Measurements from ENCODE around the gene CDK11B.
"Not testable (repeated sequence)": the region's sequence is repeated elsewhere in the genome, so short reads cannot be mapped to it uniquely, and the experiment has no call there.

CDK11B gene

GRCh38 chr1:1662392-1662791, 3.6 kb upstream of the CDK11B start:
- DNase-seq (ENCODE audit: low spot score), result not testable (repeated sequence)

- not testable (repeated sequence) for DNase-seq (ENCODE audit: low spot score)
Observed at GRCh38 chr1:1648265-1648664, 10.5 kb downstream of the CDK11B start.

- DNase-seq (ENCODE audit: low spot score), result not testable (repeated sequence)
Observed at GRCh38 chr1:1647567-1648241, 11.1 kb downstream of the CDK11B start.

DNA sequence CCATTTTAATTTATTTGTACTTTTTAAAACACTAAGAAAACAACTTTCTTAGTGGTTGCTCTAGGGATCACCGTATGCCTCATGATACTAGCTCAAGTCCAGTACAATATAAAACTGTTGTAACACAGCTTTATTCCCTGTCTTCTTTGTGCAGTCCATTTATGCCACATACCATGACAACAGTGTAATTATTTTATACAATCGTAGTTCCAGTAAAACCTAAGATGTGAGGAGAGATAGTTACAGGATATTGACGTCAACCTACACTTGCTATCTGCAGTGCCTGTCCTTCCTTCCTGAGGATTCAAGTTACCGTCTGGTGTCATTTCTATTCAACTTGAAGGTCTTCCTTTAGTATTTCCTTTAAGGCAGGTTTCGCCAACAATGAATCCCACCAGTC, 12.5 kb downstream of the CDK11B start:
- DNase-seq (ENCODE audit: low spot score), result not testable (repeated sequence)

DNA sequence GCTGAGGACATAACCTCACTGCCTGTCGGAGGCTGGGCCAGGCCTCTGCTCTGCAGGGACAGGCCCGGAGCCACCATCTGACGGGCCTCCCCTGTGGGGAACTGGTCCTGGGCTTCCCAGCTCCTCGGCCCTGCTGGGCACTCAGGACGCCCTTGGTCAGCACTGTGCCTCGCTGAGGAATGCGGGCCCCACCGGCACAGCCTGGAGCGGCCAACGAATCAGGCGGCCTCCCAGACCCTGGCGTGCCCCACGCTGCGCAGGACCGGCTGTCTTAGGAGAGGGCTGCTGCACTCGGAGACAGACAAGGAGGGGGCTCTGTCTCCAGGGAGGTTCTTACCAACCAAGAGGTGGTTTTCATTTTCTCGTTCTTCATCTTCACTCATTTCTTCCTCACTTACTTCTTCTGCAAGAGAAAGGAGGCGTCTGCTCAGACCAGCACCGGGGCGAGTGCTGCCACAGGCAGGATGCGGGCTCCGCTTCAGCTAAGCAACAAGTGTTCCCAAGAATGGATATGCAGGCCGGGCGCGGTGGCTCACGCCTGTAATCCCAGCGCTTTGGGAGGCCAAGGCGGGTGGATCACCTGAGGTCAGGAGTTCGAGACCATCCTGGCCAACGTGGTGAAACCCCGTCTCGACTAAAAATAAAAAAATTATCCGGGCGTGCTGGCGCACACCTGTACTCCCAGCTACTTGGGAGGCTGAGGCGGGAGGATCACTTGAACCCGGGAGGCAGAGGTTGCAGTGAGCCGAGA, 17.9 kb downstream of the CDK11B start:
- DNase-seq (ENCODE audit: low spot score), result not testable (repeated sequence)

- DNase-seq (ENCODE audit: low spot score), result not testable (repeated sequence)
Observed at GRCh38 chr1:1640081-1640480, 18.7 kb downstream of the CDK11B start.

DNA sequence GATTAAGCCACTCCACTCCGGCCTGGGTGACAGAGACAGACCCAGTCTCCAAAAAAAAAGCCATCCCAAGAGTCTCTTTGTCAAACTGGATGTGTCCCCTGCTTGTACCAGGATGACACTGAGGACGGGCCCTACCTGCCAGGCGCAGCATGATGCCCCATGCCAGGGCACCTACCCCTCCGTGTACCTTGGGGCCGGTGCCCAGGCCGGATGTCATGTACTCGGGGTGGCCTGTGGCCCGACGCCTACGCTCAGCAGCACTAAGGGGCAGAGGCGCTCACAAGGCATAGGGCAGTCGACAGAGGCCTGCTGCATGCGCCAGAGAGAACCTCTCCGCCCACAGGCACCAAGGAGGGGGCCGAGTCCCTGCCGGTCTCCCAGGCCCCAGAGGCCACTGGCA, 19.4 kb downstream of the CDK11B start:
- not testable (repeated sequence) for DNase-seq (ENCODE audit: low spot score)

DNA sequence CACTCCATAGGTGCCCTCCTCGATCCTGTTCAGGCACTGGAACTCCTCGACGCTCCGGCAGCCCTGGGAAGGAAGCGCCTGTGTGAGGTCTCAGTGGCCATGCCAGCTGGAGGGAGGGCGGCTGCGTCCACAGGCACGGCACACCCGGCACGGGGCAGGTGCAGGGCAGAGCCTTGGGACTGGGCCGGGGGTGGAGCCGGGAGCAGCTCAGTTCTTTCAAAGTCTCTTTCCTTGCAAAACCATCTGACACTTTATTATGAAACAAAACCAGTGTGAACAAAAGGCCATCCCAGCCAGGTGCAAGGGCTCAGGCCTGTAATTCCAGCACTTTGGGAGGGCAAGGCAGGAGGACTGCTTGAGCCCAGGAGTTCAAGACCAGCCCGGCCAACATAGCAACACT, 20.3 kb downstream of the CDK11B start:
- DNase-seq (ENCODE audit: low spot score), result not testable (repeated sequence)

- not testable (repeated sequence) for DNase-seq (ENCODE audit: low spot score)
Observed at GRCh38 chr1:1637479-1637875, 21.3 kb downstream of the CDK11B start.

DNA sequence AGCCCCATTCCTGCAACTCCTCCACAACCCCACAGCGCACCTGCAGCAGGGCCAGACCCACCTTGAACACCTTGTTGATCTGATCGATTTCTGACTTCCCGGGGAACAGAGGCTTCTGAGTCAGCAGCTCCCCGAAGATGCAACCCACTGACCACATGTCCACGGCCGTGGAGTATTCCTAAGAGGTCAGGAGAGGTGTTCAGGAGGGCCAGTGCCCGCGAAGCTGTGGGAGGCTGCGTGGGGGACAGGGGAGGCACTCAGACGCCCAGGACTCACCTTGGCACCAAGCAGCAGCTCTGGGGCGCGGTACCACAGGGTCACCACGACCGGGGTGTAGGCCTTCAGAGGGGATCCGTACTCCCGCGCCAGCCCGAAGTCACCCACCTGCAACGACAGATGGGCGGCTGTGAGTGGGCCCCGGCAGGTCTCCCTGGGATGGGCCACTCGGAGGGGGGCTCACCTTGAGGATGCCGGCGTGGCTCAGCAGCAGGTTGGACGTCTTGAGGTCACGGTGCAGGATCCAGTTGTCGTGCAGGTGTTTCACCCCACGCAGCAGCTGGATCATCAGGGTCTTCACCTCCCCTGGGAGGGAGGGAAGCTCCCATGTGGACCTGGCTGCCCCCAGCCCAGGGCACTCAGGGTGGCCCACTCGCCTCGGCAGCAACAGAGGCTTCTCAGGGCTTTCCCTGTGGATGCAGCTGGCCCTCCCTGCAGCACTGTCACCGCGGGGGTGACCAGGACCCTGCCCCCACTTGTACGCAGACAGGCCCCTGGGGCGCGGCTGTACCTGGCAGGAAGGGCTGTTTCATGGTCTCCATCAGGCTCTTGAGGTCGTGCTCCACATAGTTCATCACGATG, 22.0 kb downstream of the CDK11B start:
- DNase-seq (ENCODE audit: low spot score), result not testable (repeated sequence)

GRCh38 chr1:1634613-1635012, 24.2 kb downstream of the CDK11B start:
- not testable (repeated sequence) for DNase-seq (ENCODE audit: low spot score)

- not testable (repeated sequence) for DNase-seq (ENCODE audit: low spot score)
Observed at GRCh38 chr1:1633409-1633808, 25.4 kb downstream of the CDK11B start.

DNA sequence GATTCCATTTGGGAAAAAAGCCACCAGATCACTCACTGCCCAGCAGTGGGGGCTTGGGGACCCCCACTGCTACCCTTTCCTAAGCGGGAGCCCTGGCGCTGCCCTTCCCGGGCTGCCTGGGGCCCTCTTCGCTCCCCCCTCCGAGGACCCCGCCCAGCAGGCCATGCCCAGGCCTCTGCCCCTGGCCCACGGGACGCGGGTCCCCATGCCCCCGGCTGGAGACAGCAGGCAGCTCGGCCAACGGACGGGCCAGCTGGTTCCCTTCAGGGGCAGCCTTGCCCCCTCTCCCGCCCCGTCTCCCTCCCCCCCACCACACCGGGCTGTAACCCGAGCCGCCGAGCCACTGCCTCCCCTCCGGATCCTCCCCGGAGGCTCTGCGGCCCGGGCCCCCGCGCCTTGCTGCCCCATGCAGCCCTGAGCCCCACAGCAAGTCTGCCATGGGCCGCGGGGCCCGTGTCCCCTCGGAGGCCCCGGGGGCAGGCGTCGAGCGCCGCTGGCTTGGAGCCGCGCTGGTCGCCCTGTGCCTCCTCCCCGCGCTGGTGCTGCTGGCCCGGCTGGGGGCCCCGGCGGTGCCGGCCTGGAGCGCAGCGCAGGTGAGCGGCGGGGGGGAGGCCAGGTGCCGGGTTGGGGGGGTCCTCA, 26.9 kb downstream of the CDK11B start, which contains the start of gene MMP23B:
MMP23B (plus strand) TSS at position 392 of the 639 bp plus-strand sequence; CDS start at position 438, 46 bp downstream.
- DNase-seq (ENCODE audit: low spot score), result no peak

DNA sequence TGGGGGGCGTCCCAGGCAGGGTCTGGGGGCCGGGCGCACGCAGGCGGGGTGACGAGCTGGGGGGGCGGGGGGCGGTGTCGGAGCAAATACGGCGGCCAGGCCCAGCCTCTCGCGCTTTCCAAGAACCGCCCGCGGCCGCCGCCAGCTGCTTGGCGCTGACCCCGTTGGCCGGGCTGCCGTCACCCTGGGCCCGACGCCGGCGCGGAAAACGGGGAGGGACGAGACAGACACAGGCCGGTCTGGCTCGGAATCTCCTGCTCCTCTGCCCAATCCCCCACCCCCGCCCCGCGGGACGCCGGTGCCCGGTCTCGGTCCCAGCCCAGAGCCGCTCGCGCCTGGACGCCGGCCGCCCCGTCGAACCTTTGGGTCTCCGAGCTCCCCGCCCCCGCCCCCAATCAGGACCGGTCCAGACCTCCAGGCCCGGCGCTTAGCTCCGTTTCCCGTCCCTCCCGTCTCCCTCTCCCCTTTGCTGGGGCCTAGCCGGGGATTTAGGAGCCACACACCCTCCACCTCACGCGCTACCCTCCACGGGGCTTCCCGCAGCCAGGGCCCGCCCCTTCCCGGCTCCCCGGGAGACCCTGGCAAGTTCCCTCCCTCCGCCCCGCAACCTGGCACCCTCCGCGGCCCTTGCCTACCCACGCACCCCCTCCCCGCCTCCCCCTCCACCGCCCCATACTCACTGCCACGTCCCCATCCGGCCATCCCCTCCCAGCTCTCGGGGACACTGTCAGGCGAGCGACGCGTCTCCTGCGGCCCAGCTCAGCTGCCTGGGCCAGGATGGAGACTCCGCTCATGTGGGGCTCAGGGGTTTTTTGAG, 27.6 kb downstream of the CDK11B start:
- DNase-seq (ENCODE audit: low spot score), result no peak

DNA sequence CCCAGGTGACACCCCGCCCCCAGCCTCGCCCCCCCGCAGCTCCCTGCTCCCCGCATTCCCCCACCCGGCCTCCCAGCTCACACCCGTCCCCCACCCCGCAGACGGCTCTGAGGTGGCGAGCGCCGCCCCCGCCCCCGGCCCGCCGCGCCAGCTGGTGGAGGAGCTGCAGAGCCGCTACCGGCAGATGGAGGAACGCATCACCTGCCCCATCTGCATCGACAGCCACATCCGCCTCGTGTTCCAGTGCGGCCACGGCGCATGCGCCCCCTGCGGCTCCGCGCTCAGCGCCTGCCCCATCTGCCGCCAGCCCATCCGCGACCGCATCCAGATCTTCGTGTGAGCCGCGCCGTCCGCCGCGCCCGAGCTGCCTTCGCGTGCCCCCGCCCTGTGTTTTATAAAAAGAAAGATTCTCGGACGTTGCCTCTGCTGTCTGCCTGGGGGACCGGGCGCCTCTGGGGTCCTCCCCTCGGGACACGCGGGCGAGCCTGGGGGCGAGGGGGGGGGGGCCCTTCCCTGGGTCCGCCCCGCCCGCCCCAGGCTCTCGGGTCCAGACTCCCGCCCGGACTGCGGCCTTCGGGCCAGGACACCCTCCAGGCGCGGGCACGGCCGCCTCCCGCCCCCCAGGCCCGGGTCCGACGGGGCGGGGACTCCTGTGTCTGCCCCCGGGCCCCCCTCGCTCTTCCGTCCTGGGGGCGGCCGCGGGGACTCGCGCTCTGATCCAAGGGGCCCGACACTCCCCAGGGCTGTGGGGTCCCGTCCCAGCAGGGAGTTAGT, 28.4 kb downstream of the CDK11B start:
- DNase-seq (ENCODE audit: low spot score), result no peak

DNA sequence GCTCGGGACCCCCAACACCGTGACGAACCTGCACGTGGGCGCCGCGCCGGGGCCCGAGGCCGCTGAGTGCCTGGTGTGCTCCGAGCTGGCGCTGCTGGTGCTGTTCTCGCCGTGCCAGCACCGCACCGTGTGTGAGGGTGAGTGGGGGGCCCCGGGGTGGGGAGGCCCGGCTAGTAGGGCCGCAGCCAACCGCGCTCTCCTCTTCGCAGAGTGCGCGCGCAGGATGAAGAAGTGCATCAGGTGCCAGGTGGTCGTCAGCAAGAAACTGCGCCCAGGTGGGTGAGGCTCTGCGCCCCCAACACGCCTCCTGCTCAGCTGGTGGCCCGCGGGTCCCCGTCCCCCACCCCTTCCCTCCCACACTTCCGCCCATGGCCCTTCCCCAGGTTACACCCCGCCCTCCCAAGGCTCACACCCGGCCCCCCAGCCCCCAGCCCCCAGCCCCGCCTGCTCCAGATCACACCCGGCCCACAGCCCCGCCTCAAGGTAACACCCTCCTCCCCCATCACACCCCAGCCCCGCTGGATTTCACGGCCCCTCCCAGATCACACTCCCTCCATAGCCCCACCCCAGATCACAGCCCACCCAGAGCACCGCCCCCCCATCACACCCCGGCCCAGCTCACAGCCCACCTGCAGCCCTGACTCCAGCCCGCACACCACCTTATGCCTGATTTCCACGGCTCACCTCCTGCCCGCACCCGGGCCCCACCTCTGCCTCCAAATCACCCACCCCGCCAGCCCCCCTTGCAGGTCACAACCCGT, 29.2 kb downstream of the CDK11B start:
- DNase-seq (ENCODE audit: low spot score), result no peak

- no peak for DNase-seq (ENCODE audit: low spot score)
Observed at GRCh38 chr1:1628754-1629429, 29.9 kb downstream of the CDK11B start.

DNA sequence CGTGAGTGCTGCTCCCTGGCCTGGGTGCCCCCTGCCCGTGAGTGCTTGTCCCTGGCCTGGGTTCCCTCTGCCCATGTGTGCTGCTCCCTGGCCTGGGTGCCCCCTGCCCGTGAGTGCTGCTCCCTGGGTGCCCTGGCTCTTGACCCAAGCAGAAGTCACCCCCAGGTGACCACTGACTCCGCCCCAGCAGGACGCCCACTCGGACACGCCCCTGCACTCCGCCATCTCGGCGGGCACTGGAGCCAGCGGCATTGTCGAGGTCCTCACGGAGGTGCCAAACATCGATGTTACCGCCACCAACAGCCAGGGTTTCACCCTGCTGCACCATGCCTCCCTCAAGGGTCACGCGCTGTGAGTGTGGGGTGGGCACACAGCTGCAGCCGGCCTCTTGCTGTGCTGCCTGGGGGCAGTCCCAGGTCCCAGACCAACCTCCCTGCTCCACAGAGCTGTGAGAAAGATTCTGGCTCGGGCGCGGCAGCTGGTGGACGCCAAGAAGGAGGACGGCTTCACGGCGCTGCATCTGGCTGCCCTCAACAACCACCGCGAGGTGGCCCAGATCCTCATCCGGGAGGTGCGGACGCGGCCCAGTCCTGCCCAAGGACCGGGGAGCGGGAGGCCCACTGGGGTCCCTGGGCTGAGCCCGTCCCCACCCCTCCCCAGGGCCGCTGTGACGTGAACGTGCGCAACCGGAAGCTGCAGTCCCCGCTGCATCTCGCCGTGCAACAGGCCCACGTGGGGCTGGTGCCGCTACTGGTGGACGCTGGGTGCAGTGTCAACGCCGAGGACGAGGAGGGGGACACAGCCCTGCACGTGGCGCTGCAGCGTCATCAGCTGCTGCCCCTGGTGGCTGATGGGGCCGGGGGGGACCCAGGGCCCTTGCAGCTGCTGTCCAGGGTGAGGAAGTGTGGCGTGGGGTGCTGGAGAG, 30.7 kb downstream of the CDK11B start:
- no peak for DNase-seq (ENCODE audit: low spot score)

Data from LoVo (cell line).